NCI-H1092 treated with DMSO at 0.1 percent for 48 hours (cell line): ENCODE measurements around the gene AGRN.

Experiments
- DNase-seq: peaks from one replicate; lab custom pipeline; 2025; lab: John Stamatoyannopoulos, UW

The AGRN gene

GRCh38 chr1:1081311-1082238 is 61.7 kb downstream of the AGRN start:
- no peak for DNase-seq

- DNase-seq = no peak
Measured at GRCh38 chr1:1082239-1082775, 62.4 kb downstream of the AGRN start.

- no peak for DNase-seq
Measured at GRCh38 chr1:1082776-1083415, 63.0 kb downstream of the AGRN start.

GRCh38 chr1:1083416-1084371 is 63.8 kb downstream of the AGRN start:
- DNase-seq = no peak

GRCh38 chr1:1084372-1085170 is 64.7 kb downstream of the AGRN start:
- no peak for DNase-seq

- DNase-seq = no peak
Measured at GRCh38 chr1:1085171-1085841, 65.4 kb downstream of the AGRN start.

- no peak for DNase-seq
Measured at GRCh38 chr1:1085911-1086841, 66.3 kb downstream of the AGRN start.

- no peak for DNase-seq
Measured at GRCh38 chr1:1086911-1087341, 67.0 kb downstream of the AGRN start.

GRCh38 chr1:1087351-1088028 is 67.6 kb downstream of the AGRN start:
- no peak for DNase-seq

- DNase-seq = no peak
Measured at GRCh38 chr1:1088029-1088800, 68.3 kb downstream of the AGRN start.

- no peak for DNase-seq
Measured at GRCh38 chr1:1088801-1089680, 69.1 kb downstream of the AGRN start.

- no peak for DNase-seq
Measured at GRCh38 chr1:1089731-1090423, 70.0 kb downstream of the AGRN start.

- DNase-seq = no peak
Measured at GRCh38 chr1:1090424-1091343, 70.8 kb downstream of the AGRN start.

- no peak for DNase-seq
Measured at GRCh38 chr1:1091344-1092148, 71.6 kb downstream of the AGRN start.
